OCI-LY1 (cell line): ENCODE measurements around the gene PIAS4.
A peak's percentile ranks its signal among the peaks of the same experiment; 100 is the strongest.

ENCODE experiments used
- H2AFZ ChIP-seq: fragments of 200-600 bp; sonication (generic), shearing (Covaris generic); 2 replicates; pipeline ENCODE4 v1.6.0; 2014; ENCODE audit warnings: antibody characterized with exemption, mild to moderate bottlenecking, low read length
- H3F3A ChIP-seq: fragments of 200-600 bp; sonication (generic), shearing (Covaris generic); 2 replicates; pipeline ENCODE4 v1.6.0; 2014; ENCODE audit warnings: mild to moderate bottlenecking, antibody characterized with exemption, low read length, moderate library complexity; ENCODE audit not compliant: insufficient read depth
- H3K27ac ChIP-seq: fragments of 200-600 bp; sonication (generic); 2 replicates; pipeline ENCODE4 v1.5.1; 2014; ENCODE audit warnings: low read length, mixed run types, mild to moderate bottlenecking, low read depth; ENCODE audit not compliant: poor library complexity, severe bottlenecking
- H3K27me3 ChIP-seq: fragments of 200-600 bp; sonication (generic); 2 replicates; pipeline ENCODE4 v1.6.0; 2014; ENCODE audit warnings: antibody characterized with exemption, mild to moderate bottlenecking, low read length, moderate library complexity; ENCODE audit not compliant: insufficient read depth
- H3K36me3 ChIP-seq: fragments of 200-600 bp; sonication (generic); 2 replicates; pipeline ENCODE4 v1.6.1; 2014; ENCODE audit warnings: mild to moderate bottlenecking, antibody characterized with exemption, low read length, moderate library complexity, mixed read lengths; ENCODE audit not compliant: insufficient read depth
- H3K4me1 ChIP-seq: fragments of 200-600 bp; sonication (generic); 2 replicates; pipeline ENCODE4 v1.5.1; 2014; ENCODE audit warnings: mild to moderate bottlenecking, low read length, moderate library complexity; ENCODE audit not compliant: insufficient read depth, severe bottlenecking
- H3K4me2 ChIP-seq: fragments of 200-600 bp; sonication (generic), shearing (Covaris generic); 2 replicates; pipeline ENCODE4 v1.6.1; 2014; ENCODE audit warnings: low read length
- H3K4me3 ChIP-seq: fragments of 200-600 bp; sonication (generic); 2 replicates; pipeline ENCODE4 v1.5.1; 2014; ENCODE audit warnings: low read length, low read depth, mild to moderate bottlenecking, mixed read lengths; ENCODE audit not compliant: poor library complexity, severe bottlenecking
- H3K79me2 ChIP-seq: fragments of 200-600 bp; shearing (Covaris generic); 2 replicates; pipeline ENCODE4 v1.6.1; 2016; ENCODE audit warnings: mixed run types, low read length, mixed read lengths; ENCODE audit not compliant: insufficient read depth
- H3K9ac ChIP-seq: fragments of 200-600 bp; sonication (generic), shearing (Covaris generic); 2 replicates; pipeline ENCODE4 v1.6.1; 2014; ENCODE audit warnings: mild to moderate bottlenecking, low read length, mixed read lengths
- H3K9me2 ChIP-seq: fragments of 200-600 bp; sonication (generic), shearing (Covaris generic); 2 replicates; pipeline ENCODE4 v1.6.1; 2014; ENCODE audit warnings: low read depth, mild to moderate bottlenecking, low read length, mixed read lengths
- H3K9me3 ChIP-seq: fragments of 200-600 bp; shearing (Covaris generic); 2 replicates; pipeline ENCODE4 v1.6.1; 2014; ENCODE audit warnings: low read length, mixed read lengths
- H4K20me1 ChIP-seq: fragments of 200-600 bp; sonication (generic), shearing (Covaris generic); 2 replicates; pipeline ENCODE4 v1.6.0; 2016; ENCODE audit warnings: mild to moderate bottlenecking, low read length; ENCODE audit not compliant: insufficient read depth
- EZH2 ChIP-seq: fragments of 200-600 bp; sonication (generic), shearing (Covaris generic); IDR thresholded peaks from 2 replicates; pipeline ENCODE4 v1.8.0; 2017; ENCODE audit warnings: borderline replicate concordance, mixed run types, mild to moderate bottlenecking, antibody characterized with exemption, low read length, moderate library complexity, mixed read lengths
- TF ChIP-seq, protein P1 (sequence below): fragments of 200-600 bp; sonication (generic), shearing (Covaris generic); IDR thresholded peaks from 2 replicates; pipeline ENCODE4 v1.5.1; 2017; ENCODE audit warnings: mild to moderate bottlenecking, antibody characterized with exemption, low read length, moderate library complexity, mixed read lengths

The PIAS4 gene

DNA sequence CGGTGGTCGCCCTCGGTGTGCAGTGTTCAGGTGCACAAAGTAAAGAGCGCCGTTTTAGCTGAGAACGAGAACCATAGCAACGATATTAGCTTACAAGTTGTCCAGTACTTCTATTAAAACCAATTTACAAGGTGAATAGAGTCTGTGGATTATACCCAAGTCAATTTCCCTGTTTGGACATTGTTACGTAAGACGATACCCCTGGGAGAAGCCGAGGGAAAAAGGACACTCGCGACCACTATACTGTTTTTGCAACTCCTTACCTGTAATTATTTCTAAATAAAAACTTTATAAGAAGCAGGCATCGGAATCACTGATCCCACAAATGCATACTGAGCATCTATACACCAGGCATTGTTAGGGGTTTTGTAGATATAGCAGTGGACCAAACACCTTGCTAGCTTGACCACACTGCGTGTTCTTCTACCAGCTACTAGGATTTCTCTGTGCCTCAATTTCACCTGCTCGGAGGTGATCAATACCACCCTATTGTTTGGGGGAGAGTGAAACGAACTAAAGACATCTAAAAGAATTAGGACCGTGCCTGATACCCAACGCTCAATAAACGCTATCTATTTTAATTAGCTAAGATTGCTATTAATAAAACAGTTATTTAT is 21.8 kb upstream of the PIAS4 start:
- Histone ChIP-seq H3K4me2 (peak overlapping the region; percentile 93), H4K20me1 (no peaks in the 10 kb centered on the region), H3K4me3 (peak overlapping the region; percentile 99), H3K9me3 (no peaks in the 10 kb centered on the region), H2AFZ (0 out of 2 replicates have a peak overlapping the region, but pooled peaks have one; percentile 7), H3K27ac (peak overlapping the region; percentile 88), H3K27me3 (no peaks in the 10 kb centered on the region), H3K9ac (peak overlapping the region; percentile 65), H3K36me3 (peaks cover 43% of the 10 kb centered on the region), H3K9me2 (no peaks in the 10 kb centered on the region), H3K4me1 (peaks cover 47% of the 10 kb centered on the region), H3K79me2 (peaks cover 28% of the 10 kb centered on the region), H3F3A (peaks cover 12% of the 10 kb centered on the region; the same call in 1 of the 2 replicates)
- TF ChIP-seq EZH2 = no peak
- TF ChIP-seq, protein P1, sequence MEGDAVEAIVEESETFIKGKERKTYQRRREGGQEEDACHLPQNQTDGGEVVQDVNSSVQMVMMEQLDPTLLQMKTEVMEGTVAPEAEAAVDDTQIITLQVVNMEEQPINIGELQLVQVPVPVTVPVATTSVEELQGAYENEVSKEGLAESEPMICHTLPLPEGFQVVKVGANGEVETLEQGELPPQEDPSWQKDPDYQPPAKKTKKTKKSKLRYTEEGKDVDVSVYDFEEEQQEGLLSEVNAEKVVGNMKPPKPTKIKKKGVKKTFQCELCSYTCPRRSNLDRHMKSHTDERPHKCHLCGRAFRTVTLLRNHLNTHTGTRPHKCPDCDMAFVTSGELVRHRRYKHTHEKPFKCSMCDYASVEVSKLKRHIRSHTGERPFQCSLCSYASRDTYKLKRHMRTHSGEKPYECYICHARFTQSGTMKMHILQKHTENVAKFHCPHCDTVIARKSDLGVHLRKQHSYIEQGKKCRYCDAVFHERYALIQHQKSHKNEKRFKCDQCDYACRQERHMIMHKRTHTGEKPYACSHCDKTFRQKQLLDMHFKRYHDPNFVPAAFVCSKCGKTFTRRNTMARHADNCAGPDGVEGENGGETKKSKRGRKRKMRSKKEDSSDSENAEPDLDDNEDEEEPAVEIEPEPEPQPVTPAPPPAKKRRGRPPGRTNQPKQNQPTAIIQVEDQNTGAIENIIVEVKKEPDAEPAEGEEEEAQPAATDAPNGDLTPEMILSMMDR = no peak

DNA sequence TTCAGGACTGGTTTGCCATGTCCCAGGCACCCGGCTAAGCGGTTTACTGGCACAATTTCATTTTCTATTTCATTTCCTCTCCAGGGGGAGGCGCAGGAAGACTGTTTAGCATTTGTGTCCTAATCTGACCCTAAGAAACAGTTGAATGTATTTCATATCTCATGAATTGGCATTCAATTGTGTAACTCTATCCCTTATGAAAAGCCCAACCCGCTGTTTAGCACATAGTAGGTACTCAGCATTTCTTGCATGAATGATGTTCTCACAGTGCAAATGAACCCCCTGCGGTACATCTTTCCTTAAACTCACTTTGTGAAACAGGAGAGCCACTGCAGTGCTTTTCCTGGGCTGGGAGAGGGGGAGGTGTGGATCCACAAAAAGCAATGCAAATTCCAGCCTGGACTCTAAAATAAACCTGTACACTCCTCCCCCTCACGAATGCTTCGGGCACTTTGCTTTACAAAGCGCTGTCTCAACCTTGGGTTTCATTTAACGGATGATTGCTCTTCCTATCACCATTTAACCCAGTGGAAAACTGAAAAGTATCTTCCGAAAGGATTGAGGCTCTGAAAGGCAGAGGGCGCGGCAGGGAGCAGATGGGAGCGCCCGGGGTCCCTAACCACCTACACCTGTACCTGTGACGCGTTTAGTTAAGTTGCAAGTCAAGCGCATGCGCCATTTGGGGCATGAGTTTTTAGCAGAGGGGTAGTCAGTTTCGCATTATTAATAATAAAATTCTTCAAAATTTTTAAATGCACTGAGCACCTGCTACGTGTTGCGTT is 21.1 kb upstream of the PIAS4 start:
- TF ChIP-seq EZH2 = no peak
- TF ChIP-seq, protein P1 = peak; percentile 85
- Histone ChIP-seq H4K20me1 (no peaks in the 10 kb centered on the region), H3K27ac (peak overlapping the region; percentile 88), H3K9me3 (no peaks in the 10 kb centered on the region), H3K4me1 (peaks cover 47% of the 10 kb centered on the region), H3K4me2 (peak overlapping the region; percentile 93), H3K27me3 (no peaks in the 10 kb centered on the region), H3F3A (peaks cover 12% of the 10 kb centered on the region; the same call in 1 of the 2 replicates), H3K9me2 (no peaks in the 10 kb centered on the region), H3K9ac (peak overlapping the region; percentile 65), H3K79me2 (peaks cover 27% of the 10 kb centered on the region), H3K4me3 (peak overlapping the region; percentile 99), H3K36me3 (peaks cover 36% of the 10 kb centered on the region), H2AFZ (no peak overlapping the region)

DNA sequence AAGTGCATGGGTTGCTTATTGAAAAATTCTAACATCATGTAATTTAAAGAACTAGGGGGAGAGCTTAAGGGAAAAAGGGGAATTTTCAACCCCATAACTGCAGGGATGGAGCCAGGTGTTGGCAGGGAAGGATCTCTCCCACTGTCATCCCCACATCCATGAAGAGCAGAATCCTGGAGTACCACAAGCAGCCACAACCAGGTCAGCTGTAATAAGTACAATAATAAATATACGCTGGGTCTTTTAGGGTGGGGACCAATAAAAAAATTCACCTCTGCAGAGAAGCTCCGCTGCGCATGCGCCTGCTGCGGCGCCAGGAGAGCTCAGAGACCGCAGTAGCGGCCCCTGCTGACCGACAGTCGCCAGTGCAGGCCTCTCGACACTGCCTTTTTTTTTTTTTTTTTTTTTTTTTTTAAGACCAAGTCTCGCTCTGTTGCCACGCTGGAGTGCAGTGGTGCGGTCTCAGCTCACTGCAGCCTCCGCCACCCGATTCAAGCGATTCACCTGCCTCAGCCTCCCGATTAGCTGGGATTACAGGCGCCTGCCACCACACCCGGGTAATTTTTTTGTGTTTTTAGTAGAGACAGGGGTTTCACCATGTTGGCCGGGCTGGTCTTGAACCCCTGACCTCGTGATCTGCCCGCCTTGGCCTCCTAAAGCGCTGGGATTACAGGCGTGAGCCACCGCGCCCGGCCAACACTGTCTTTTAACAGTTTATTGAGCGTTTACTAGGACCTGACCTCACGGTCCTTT is 19.7 kb upstream of the PIAS4 start:
- Histone ChIP-seq H3K79me2 (peaks cover 24% of the 10 kb centered on the region), H3K4me2 (peak overlapping the region; percentile 93), H4K20me1 (no peaks in the 10 kb centered on the region), H3K27ac (peak overlapping the region; percentile 88), H3K9me3 (no peaks in the 10 kb centered on the region), H3K9me2 (no peaks in the 10 kb centered on the region), H3K4me1 (peaks cover 47% of the 10 kb centered on the region), H3K27me3 (no peaks in the 10 kb centered on the region), H3K4me3 (peak overlapping the region; percentile 99), H2AFZ (no peak overlapping the region), H3K9ac (peak overlapping the region; percentile 60), H3K36me3 (peaks cover 22% of the 10 kb centered on the region), H3F3A (peaks cover 12% of the 10 kb centered on the region; the same call in 1 of the 2 replicates)
- TF ChIP-seq EZH2 = no peak
- TF ChIP-seq, protein P1 = peak; percentile 63
